Neural crest cell (in vitro differentiated cells): ENCODE data around the gene HDGF. TPM values are rescaled to one million over a fixed set of nuclear protein-coding genes. Genes with fewer than 3 reads are reported as not detected.

ENCODE experiments used
- DNase-seq: peaks from one replicate; pipeline ENCODE4 v3.0.0; 2021; ENCODE audit warnings: low read depth, mixed read lengths, low spot score
- H3K27ac Mint-ChIP-seq: one replicate; pipeline ENCODE4 v1.8.0; 2021; ENCODE audit warnings: mild to moderate bottlenecking, mixed read lengths; ENCODE audit not compliant: unreplicated experiment
- H3K27me3 Mint-ChIP-seq: 2 replicates; pipeline ENCODE4 v1.8.0; 2021; ENCODE audit warnings: low read depth, mild to moderate bottlenecking, mixed read lengths
- H3K36me3 Mint-ChIP-seq: 2 replicates; pipeline ENCODE4 v1.8.0; 2021; ENCODE audit warnings: low read depth, mild to moderate bottlenecking, mixed read lengths
- H3K4me1 Mint-ChIP-seq: 2 replicates; pipeline ENCODE4 v1.8.0; 2021; ENCODE audit warnings: mixed read lengths
- H3K4me3 Mint-ChIP-seq: one replicate; pipeline ENCODE4 v1.8.0; 2021; ENCODE audit warnings: mild to moderate bottlenecking, mixed read lengths
- H3K9me3 Mint-ChIP-seq: 2 replicates; pipeline ENCODE4 v1.8.0; 2021; ENCODE audit warnings: mixed read lengths
- total RNA-seq: library from RNA; stranded (reverse); gene quantifications from 2 replicates; pipeline ENCODE4 v1.2.1, GENCODE V29; 2021
- TF ChIP-seq, protein P1 (sequence below): fragments of 200-600 bp; sonication (generic); conservative IDR thresholded peaks from 2 replicates; pipeline ENCODE4 v1.5.0; 2021; ENCODE audit warnings: antibody characterized with exemption, mild to moderate bottlenecking

Gene HDGF
- total RNA-seq, 1 donor from 2014 or later = 304 TPM

DNA sequence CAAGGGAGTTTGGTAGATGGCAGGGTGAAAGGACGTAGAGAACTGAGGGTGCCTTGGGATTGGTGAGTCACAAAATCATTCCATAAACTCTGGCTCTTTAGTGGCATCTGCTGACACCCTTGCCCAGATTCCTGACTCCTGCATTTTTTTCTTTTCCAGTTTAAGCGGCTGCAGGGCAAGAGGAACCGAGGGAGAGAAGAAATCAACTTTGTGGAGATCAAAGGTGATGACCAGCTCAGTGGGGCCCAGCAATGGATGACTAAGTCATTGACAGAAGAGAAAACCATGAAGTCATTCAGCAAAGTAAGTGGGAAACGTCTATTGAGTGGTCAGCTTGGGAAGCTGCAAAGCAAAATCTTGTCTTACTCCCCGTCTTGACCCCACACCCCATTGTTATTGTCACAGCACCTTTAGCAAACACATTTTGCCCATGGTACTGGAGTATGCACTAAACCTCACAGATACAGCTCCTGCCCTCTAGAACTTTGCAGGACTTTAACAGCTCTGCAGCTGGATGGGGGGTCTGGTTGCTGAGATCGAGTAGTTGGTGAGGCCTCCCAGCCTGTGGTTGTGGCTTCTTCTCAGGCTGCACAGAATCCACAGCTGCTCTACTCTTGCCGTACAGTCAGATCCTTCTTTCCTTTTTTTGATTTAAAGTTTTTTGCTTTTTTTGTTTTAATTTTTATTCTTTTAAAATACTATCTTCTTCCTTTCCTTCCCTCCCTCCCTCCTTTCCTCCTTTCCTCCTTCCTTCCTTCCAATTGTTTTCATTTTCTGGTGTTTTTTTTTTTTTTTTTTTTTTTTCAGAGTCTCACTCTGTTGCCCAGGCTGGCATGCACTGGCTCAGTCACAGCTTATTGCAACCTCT lies 43.3 kb upstream of the HDGF start:
- TF ChIP-seq, protein P1, sequence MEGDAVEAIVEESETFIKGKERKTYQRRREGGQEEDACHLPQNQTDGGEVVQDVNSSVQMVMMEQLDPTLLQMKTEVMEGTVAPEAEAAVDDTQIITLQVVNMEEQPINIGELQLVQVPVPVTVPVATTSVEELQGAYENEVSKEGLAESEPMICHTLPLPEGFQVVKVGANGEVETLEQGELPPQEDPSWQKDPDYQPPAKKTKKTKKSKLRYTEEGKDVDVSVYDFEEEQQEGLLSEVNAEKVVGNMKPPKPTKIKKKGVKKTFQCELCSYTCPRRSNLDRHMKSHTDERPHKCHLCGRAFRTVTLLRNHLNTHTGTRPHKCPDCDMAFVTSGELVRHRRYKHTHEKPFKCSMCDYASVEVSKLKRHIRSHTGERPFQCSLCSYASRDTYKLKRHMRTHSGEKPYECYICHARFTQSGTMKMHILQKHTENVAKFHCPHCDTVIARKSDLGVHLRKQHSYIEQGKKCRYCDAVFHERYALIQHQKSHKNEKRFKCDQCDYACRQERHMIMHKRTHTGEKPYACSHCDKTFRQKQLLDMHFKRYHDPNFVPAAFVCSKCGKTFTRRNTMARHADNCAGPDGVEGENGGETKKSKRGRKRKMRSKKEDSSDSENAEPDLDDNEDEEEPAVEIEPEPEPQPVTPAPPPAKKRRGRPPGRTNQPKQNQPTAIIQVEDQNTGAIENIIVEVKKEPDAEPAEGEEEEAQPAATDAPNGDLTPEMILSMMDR = no peak
- Mint-ChIP-seq H3K27ac (no peak overlapping the region), H3K27me3 (no peaks in the 10 kb centered on the region), H3K4me3 (no peak overlapping the region), H3K36me3 (peaks cover 14% of the 10 kb centered on the region), H3K9me3 (no peaks in the 10 kb centered on the region), H3K4me1 (peaks cover 7% of the 10 kb centered on the region)
- DNase-seq = no peak

DNA sequence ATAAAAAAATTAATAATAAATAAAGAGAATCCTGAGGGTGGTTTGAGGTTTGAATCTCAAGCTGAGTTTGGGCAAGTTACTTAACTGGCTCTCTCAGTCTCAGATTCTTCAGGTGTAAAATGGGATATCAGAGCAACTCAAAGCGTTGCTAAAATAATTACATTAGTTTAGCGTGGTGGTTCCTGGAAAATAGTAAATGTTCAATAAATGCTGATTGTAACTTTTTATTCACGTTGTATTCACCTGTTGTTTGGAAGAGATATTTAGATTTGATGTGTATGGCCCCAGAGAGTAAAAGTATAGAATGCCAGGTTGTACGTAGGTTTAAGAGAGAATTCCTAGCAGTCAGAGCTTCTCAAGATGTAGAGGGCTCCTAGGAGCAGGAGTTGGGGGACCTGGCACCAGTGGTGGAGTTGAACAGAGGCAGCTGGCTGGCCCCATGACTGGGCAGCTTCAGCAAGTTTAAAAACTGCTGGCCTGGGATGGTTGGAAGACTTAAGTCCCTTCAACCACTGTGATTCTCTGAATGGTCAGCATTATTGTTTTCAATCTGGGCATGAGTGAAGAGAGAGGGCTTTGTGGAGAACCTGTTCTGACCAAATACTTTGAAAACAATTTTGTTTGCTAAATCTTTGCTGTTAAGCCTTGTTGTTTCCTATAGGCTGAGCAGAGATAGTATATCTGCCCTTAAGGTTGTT lies 38.3 kb upstream of the HDGF start:
- Mint-ChIP-seq H3K27me3 (no peaks in the 10 kb centered on the region), H3K9me3 (no peaks in the 10 kb centered on the region), H3K4me3 (no peak overlapping the region), H3K4me1 (peaks cover 5% of the 10 kb centered on the region), H3K27ac (no peak overlapping the region), H3K36me3 (peaks cover 28% of the 10 kb centered on the region)
- DNase-seq = no peak
- TF ChIP-seq, protein P1 = no peak

DNA sequence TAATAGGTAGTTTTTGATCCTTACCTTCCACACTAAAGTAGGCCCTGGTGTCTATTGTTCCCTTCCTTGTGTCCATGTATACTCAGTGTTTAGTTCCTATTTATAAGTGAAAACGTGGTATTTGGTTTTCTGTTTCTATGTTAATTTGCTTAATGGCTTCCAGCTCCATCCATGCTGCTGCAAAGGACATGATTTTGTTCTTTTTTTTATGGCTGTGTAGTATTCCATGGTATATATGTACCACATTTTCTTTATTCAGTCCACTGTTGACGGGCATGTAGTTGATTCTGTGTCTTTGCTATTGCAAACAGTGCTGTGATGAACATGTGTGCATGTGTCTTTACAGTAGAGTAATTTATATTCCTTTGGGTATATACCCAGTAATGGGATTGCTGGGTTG lies 36.7 kb upstream of the HDGF start:
- Mint-ChIP-seq H3K27me3 (no peaks in the 10 kb centered on the region), H3K36me3 (peaks cover 23% of the 10 kb centered on the region)

DNA sequence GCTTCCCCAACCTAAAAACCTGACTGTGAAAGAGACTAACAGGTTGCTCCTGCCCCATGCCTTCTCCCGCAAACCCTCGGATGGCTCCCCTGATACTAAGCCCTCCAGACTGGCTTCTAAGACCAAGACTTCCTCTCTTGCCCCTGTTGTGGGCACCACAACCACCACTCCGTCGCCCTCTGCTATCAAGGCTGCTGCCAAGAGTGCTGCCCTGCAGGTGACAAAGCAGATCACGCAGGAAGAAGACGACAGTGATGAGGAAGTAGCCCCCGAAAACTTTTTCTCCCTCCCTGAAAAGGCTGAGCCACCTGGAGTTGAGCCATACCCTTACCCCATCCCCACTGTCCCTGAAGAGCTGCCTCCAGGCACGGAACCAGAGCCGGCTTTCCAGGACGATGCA lies 35.2 kb upstream of the HDGF start:
- H3K9me3 Mint-ChIP-seq = no peaks in the 10 kb centered on the region
- peaks cover 22% of the 10 kb centered on the region for H3K36me3 Mint-ChIP-seq
- no peak overlapping the region for H3K4me3 Mint-ChIP-seq
- TF ChIP-seq, protein P1 = no peak
- no peak for DNase-seq
- H3K27ac Mint-ChIP-seq = no peak overlapping the region
- peaks cover under 1% of the 10 kb centered on the region for H3K4me1 Mint-ChIP-seq
- no peaks in the 10 kb centered on the region for H3K27me3 Mint-ChIP-seq

More for the DNA sequence above, 36.7 kb upstream of the HDGF start:
- no peak for DNase-seq
- no peak overlapping the region for H3K27ac Mint-ChIP-seq
- no peak overlapping the region for H3K4me3 Mint-ChIP-seq
- TF ChIP-seq, protein P1 = no peak
- H3K9me3 Mint-ChIP-seq = no peaks in the 10 kb centered on the region
- H3K4me1 Mint-ChIP-seq = no peaks in the 10 kb centered on the region

DNA sequence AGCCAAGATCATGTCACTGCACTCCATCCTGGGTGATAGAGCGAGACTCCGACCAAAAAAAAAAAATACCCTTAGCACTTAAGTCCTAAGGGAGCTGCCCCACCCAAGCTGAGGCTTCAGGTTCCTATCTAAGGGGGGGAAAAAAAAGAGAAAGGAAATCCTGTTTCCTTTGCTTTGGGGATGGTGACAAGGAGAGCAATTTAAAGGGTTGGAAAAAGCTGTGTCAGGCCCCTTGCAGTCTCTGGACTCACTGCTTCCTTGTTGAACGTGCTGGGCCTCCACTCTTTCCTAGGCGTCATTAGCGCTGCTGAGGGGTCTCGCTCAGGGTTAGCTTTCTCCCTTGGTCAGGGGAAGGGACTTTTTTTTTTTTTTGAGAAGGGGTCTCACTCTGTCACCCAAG lies 34.0 kb upstream of the HDGF start:
- Mint-ChIP-seq H3K4me1 (peaks cover 3% of the 10 kb centered on the region), H3K4me3 (no peak overlapping the region), H3K27me3 (no peaks in the 10 kb centered on the region), H3K9me3 (no peaks in the 10 kb centered on the region), H3K36me3 (peaks cover 20% of the 10 kb centered on the region), H3K27ac (no peak overlapping the region)
- no peak for DNase-seq
- TF ChIP-seq, protein P1 = no peak
